K562 (cell line): ENCODE results near the gene ARID3B. TPM values are rescaled to one million over a fixed set of nuclear protein-coding genes. Genes with fewer than 3 reads are reported as not detected.
A peak's percentile ranks its signal among the peaks of the same experiment; 100 is the strongest.

Experiments used
- DDX20 ChIP-seq: fragments of 450-650 bp; IDR thresholded peaks from 2 replicates; pipeline ENCODE4 v1.6.1; 2016; ENCODE audit warnings: missing genetic modification characterization, low read depth, mild to moderate bottlenecking, missing compliant biosample characterization, moderate library complexity
- DPF2 ChIP-seq: fragments of 450-650 bp; IDR thresholded peaks from 2 replicates; pipeline ENCODE4 v1.6.1; 2016
- FOXK1 ChIP-seq: sonication (generic); formaldehyde crosslinking; IDR thresholded peaks from 2 replicates; pipeline ENCODE4 v1.8.0; 2022; ENCODE audit warnings: missing genetic modification reagents, mild to moderate bottlenecking, borderline replicate concordance
- HDGF ChIP-seq: fragments of 450-650 bp; IDR thresholded peaks from 2 replicates; pipeline ENCODE4 v1.6.1; 2016
- IFI16 ChIP-seq: fragments of 250-450 bp; sonication (Bioruptor Pico); IDR thresholded peaks from 2 replicates; pipeline ENCODE4 v2.1.2; 2022; ENCODE audit warnings: mild to moderate bottlenecking, inconsistent platforms
- NFIX ChIP-seq: fragments of 250-450 bp; sonication (Bioruptor Pico); IDR thresholded peaks from 2 replicates; pipeline ENCODE4 v1.4.0; 2020; ENCODE audit warnings: low read depth, mild to moderate bottlenecking, moderate library complexity
- PPARD ChIP-seq: fragments of 250-450 bp; sonication (Bioruptor Pico); IDR thresholded peaks from 2 replicates; pipeline ENCODE4 v1.8.0; 2022; ENCODE audit warnings: inconsistent platforms, mild to moderate bottlenecking, moderate library complexity
- SMARCB1 ChIP-seq: IDR thresholded peaks from 2 replicates; pipeline ENCODE4 v1.6.1; 2011; ENCODE audit warnings: improper control_type of control experiment, low read depth; ENCODE audit not compliant: insufficient read length
- SRSF7 ChIP-seq: fragments of 200-400 bp; formaldehyde crosslinking; optimal IDR thresholded peaks from 2 replicates; pipeline ENCODE3; 2017; ENCODE audit warnings: mild to moderate bottlenecking, low read depth, low read length
- TCF7 ChIP-seq: sonication (generic); IDR thresholded peaks from 2 replicates; pipeline ENCODE4 v1.6.1; 2016; ENCODE audit warnings: antibody characterized with exemption, borderline replicate concordance
- ZBED1 ChIP-seq: IDR thresholded peaks from 2 replicates; pipeline ENCODE4 v1.6.1; 2014
- polyA plus RNA-seq, 8 experiments: library from polyadenylated mRNA; depleted of rRNA in 4 of 8; stranded (reverse) in 5 of 8; unstranded in 3 of 8; fragments of >200 nt; fragmentation: Nextera tagmentation in 2 of 8; fragmentation: Illumina TruSeq in 1 of 8; extraction: Ambion mirVana in 2 of 8; extraction: Trizol in 1 of 8; gene quantifications; 2 replicates each; pipeline versions ENCODE4 v1.2.1 to v1.2.3, GENCODE V29; 2011 to 2014; ENCODE audit warnings: inconsistent platforms in 1 of 8, missing spikeins in 1 of 8
- total RNA-seq, 7 experiments: library from RNA; depleted of rRNA in 6 of 7; stranded (reverse); fragments of >200 nt in 6 of 7; fragmentation: Illumina TruSeq in 2 of 7; extraction: Trizol in 2 of 7; gene quantifications; 2 replicates each; pipeline versions ENCODE4 v1.2.1 to v1.2.3, GENCODE V29; 2011 to 2021; ENCODE audit warnings: low replicate concordance in 1 of 7
- TF ChIP-seq, protein P1 (sequence below), 3 experiments: fragments of 200-800 bp in 1 of 3; sonication (Bioruptor generic) in 1 of 3; sonication (generic) in 1 of 3; formaldehyde crosslinking in 1 of 3; IDR thresholded peaks; 2 replicates each; pipeline versions ENCODE4 v1.6.1 to v1.8.0; 2016 to 2022; ENCODE audit warnings: mild to moderate bottlenecking in 2 of 3, missing compliant biosample characterization in 2 of 3, missing genetic modification characterization in 2 of 3, missing genetic modification reagents in 1 of 3
- TF ChIP-seq, protein P2 (sequence below): fragments of 250-450 bp; sonication (Bioruptor Pico); IDR thresholded peaks from 2 replicates; pipeline ENCODE4 v1.9.0; 2021; ENCODE audit warnings: mild to moderate bottlenecking
- TF ChIP-seq, protein P3 (sequence below): fragments of 450-650 bp; formaldehyde crosslinking; IDR thresholded peaks from 2 replicates; pipeline ENCODE4 v1.4.0; 2022; ENCODE audit warnings: missing genetic modification characterization
- TF ChIP-seq, protein P4 (sequence below): IDR thresholded peaks from 2 replicates; pipeline ENCODE4 v1.6.1; 2011; ENCODE audit warnings: borderline replicate concordance, low read depth, mild to moderate bottlenecking, moderate library complexity, low read length; ENCODE audit not compliant: insufficient read depth, poor library complexity, severe bottlenecking

The ARID3B gene
- total and polyA plus RNA-seq, 9 of the 15 experiments (the other 6 are each of a cell fraction or from before 2014, with no cell fraction given): 0.32 to 15.1 (median 7.1) TPM

DNA sequence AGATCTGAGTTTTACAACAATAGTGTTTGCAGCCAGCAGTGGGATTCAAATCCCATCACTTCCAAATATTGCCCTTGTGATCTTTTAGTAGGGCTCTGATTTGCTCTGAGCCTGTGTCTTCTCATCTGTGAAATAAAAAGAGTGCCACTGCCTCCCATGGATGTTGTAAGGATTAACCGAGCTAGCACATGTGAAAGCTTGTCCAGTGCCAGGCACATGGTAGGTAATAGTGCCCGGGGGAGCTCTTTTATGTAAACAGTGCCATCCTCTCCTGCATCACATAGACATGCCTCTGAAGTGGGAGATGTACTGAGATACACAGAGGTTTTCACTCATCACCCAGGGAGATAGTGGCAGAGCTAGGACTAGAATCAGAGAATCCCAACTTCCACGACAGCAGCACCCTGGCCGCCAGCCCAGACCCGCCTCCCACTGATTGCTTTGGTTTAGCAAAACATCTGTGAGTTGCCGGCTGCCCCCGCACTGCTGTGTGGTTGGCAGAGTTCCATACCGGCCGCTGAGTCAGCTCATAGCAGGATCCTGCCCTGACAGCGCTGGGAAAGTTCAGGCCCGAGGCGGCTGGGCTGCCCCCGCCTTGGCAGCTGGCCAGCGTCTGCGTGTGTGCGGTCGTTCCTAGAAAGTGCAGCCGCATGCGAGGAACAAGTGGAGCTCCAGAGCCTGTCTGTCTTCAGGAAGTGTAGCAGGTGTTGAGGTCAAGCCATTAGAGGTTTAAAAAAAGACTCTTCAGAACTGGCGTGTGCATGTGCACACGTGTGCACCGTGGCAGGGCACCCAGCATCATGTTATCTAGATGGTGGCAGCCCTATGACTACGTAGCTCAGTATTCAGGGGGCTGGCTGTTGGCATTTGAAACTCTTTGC lies 5.0 kb downstream of the ARID3B start (continued):
- TF ChIP-seq PPARD (CRISPR knock-in tag) (no peak), DDX20 (no peak), HDGF (no peak), IFI16 (CRISPR knock-in tag) (no peak), ZBED1 (peak; percentile 92), NFIX (CRISPR knock-in tag) (peak; percentile 87), DPF2 (peak; percentile 97), TCF7 (peak; percentile 86; the same call in 1 of the 2 replicates), SRSF7 (no peak), SMARCB1 (no peak), FOXK1 (CRISPR knock-in tag) (no peak)
- TF ChIP-seq, protein P1, sequence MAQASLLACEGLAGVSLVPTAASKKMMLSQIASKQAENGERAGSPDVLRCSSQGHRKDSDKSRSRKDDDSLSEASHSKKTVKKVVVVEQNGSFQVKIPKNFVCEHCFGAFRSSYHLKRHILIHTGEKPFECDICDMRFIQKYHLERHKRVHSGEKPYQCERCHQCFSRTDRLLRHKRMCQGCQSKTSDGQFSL (CRISPR knock-in tag; IDR thresholded peaks at IDR 0.05): no peak
- TF ChIP-seq, protein P1 (tag; IDR thresholded peaks at IDR 0.05): no peak
- TF ChIP-seq, protein P2, sequence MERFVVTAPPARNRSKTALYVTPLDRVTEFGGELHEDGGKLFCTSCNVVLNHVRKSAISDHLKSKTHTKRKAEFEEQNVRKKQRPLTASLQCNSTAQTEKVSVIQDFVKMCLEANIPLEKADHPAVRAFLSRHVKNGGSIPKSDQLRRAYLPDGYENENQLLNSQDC (CRISPR knock-in tag): no peak
- TF ChIP-seq, protein P3, sequence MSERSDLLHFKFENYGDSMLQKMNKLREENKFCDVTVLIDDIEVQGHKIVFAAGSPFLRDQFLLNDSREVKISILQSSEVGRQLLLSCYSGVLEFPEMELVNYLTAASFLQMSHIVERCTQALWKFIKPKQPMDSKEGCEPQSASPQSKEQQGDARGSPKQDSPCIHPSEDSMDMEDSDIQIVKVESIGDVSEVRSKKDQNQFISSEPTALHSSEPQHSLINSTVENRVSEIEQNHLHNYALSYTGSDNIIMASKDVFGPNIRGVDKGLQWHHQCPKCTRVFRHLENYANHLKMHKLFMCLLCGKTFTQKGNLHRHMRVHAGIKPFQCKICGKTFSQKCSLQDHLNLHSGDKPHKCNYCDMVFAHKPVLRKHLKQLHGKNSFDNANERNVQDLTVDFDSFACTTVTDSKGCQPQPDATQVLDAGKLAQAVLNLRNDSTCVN (CRISPR knock-in tag): no peak
- TF ChIP-seq, protein P4, sequence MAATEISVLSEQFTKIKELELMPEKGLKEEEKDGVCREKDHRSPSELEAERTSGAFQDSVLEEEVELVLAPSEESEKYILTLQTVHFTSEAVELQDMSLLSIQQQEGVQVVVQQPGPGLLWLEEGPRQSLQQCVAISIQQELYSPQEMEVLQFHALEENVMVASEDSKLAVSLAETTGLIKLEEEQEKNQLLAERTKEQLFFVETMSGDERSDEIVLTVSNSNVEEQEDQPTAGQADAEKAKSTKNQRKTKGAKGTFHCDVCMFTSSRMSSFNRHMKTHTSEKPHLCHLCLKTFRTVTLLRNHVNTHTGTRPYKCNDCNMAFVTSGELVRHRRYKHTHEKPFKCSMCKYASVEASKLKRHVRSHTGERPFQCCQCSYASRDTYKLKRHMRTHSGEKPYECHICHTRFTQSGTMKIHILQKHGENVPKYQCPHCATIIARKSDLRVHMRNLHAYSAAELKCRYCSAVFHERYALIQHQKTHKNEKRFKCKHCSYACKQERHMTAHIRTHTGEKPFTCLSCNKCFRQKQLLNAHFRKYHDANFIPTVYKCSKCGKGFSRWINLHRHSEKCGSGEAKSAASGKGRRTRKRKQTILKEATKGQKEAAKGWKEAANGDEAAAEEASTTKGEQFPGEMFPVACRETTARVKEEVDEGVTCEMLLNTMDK: no peak
